22Rv1 (cell line): ENCODE results near the gene DLG1.
"Not testable (repeated sequence)": the region's sequence is repeated elsewhere in the genome, so short reads cannot be mapped to it uniquely, and the experiment has no call there.

Experiments
- H3K27ac ChIP-seq: fragments of 450-650 bp; 2 replicates; pipeline ENCODE4 v1.5.1; 2017
- CTCF ChIP-seq: fragments of 450-650 bp; IDR thresholded peaks from 2 replicates; pipeline ENCODE4 v1.5.1; 2017; ENCODE audit warnings: mild to moderate bottlenecking
- ZFX ChIP-seq: fragments of 450-650 bp; IDR thresholded peaks from 2 replicates; pipeline ENCODE4 v1.6.1; 2017; ENCODE audit warnings: antibody characterized with exemption, borderline replicate concordance

Gene DLG1

GRCh38 chr3:197212290-197212689 lies 86.1 kb downstream of the DLG1 start:
- H3K27ac ChIP-seq, result no peak overlapping the region
- no peak for TF ChIP-seq CTCF
- TF ChIP-seq ZFX, result no peak

- not testable (repeated sequence) for H3K27ac ChIP-seq
Measured at GRCh38 chr3:197211698-197212097, 86.7 kb downstream of the DLG1 start.

DNA sequence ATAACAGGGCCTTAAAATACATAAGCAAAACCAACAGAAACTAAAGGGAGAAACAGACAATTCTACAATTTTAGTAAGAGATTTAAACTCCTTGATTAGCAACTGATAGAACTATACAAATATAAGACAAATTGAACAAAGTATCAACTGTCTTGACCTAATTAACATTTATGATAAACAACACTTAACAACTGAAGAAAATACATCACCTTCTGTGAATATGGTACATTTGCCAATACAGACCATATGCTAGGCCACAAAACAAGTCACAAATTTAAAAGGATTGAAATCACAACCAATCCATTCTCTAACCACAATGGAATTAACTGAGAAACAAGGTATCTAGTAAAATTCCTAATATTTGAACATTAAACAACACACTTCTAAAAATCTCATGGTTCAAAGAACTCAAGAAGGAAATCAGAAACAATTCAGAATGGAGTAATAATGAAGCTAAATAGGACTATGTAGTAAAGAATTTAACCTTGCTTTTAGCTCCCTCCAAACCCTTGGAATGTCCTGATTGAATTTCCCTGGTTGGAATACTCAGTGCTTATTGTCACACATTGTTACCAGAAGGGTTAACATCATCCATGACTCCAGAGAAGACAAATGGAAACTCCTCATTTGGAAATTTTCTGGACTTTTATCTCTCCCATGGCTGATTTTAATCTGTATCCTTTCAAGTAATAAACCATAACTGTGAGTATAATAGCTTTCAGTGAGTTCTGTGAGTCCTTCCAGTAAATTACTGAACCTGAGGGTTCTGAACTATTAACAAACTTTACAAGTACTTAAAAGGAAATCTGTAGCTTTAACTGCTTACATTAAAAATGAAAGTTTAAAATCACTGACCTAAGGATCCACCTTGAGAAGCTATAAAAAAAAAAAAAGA lies 88.8 kb downstream of the DLG1 start:
- TF ChIP-seq ZFX, result no peak
- TF ChIP-seq CTCF, result no peak

DNA sequence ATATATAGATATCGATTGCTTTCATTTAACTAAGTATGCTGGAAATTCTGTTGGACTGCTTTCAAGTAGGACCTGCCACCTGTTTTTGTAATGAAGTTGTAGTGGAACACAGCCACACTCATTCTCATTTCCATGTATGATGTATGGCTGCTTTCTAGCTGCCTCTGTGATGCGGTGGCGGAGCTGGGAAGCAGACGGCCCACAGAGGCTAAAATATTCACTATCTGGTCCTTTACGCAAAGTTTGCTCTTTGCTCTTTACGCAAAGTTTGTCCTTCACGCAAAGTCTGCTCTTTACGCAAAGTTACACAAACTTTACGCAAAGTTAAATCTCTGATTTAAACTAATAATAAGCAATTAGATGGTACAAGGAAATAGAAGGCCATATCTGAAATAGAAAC lies 91.5 kb downstream of the DLG1 start:
- TF ChIP-seq CTCF (no peak), ZFX (no peak)

More for the DNA sequence above, 88.8 kb downstream of the DLG1 start:
- H3K27ac ChIP-seq, result no peak overlapping the region

GRCh38 chr3:197205675-197206074 lies 92.7 kb downstream of the DLG1 start:
- H3K27ac ChIP-seq, result no peak overlapping the region
- TF ChIP-seq ZFX (no peak), CTCF (no peak)

More for the DNA sequence above, 91.5 kb downstream of the DLG1 start:
- no peak overlapping the region for H3K27ac ChIP-seq

- H3K27ac ChIP-seq, result no peak overlapping the region
- TF ChIP-seq CTCF, result no peak
Measured at GRCh38 chr3:197205265-197205664, 93.1 kb downstream of the DLG1 start.

DNA sequence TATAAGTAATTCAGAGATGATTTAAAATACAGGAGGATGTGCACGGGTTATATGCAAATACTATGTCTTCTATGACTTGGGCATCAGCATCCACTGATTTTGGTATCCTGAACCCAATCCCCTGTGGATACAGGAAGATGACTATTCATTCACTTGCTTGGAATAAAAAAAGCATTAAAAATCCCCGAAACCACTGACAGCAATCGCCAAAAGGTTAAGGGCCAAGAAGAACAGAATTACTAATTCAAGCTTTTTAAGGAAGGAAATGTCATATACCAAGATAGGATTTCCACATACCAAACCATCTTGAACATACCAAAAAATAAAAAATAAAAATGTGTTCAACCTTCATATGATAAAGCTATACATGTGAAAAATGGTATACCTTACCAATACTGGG lies 93.7 kb downstream of the DLG1 start:
- TF ChIP-seq CTCF, result no peak
- no peak for TF ChIP-seq ZFX
- H3K27ac ChIP-seq, result no peak overlapping the region
